ENCODE results near the gene EMILIN1. TPM values are rescaled to one million over a fixed set of nuclear protein-coding genes. Genes with fewer than 3 reads are reported as not detected.

Gene EMILIN1
- total RNA-seq, 1 donor from 2014 or later: 0.95 TPM

DNA sequence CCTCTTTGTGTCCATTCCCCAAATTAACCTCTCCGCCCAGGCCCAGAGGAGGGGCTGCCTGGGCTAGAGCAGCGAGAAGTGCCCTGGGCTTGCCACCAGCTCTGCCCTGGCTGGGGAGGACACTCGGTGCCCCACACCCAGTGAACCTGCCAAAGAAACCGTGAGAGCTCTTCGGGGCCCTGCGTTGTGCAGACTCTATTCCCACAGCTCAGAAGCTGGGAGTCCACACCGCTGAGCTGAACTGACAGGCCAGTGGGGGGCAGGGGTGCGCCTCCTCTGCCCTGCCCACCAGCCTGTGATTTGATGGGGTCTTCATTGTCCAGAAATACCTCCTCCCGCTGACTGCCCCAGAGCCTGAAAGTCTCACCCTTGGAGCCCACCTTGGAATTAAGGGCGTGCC lies 21.6 kb downstream of the EMILIN1 start:
- TF ChIP-seq EZH2 (IDR thresholded peaks at IDR 0.05; ENCODE audit: insufficient read depth, low read length): no peak
- TF ChIP-seq, protein P1, sequence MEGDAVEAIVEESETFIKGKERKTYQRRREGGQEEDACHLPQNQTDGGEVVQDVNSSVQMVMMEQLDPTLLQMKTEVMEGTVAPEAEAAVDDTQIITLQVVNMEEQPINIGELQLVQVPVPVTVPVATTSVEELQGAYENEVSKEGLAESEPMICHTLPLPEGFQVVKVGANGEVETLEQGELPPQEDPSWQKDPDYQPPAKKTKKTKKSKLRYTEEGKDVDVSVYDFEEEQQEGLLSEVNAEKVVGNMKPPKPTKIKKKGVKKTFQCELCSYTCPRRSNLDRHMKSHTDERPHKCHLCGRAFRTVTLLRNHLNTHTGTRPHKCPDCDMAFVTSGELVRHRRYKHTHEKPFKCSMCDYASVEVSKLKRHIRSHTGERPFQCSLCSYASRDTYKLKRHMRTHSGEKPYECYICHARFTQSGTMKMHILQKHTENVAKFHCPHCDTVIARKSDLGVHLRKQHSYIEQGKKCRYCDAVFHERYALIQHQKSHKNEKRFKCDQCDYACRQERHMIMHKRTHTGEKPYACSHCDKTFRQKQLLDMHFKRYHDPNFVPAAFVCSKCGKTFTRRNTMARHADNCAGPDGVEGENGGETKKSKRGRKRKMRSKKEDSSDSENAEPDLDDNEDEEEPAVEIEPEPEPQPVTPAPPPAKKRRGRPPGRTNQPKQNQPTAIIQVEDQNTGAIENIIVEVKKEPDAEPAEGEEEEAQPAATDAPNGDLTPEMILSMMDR (IDR thresholded peaks at IDR 0.05; ENCODE audit: insufficient read depth, low read depth, low read length): no peak
- Histone ChIP-seq H3K36me3 (ENCODE audit: insufficient read depth, low read length) (no peaks in the 10 kb centered on the region), H3K27me3 (ENCODE audit: insufficient read depth, low read length) (peaks cover 8% of the 10 kb centered on the region), H3K9me3 (ENCODE audit: insufficient read depth, low read depth, low read length) (no peaks in the 10 kb centered on the region), H3K4me1 (ENCODE audit: insufficient read depth, low read length) (no peaks in the 10 kb centered on the region), H3K4me2 (ENCODE audit: low read length) (no peak overlapping the region), H3K4me3 (ENCODE audit: insufficient read depth, low read depth, low read length) (no peak overlapping the region), H3K9ac (ENCODE audit: low read length) (no peak overlapping the region), H3K27ac (ENCODE audit: low read depth, low read length) (no peak overlapping the region), H2AFZ (ENCODE audit: low read depth, low read length) (no peak overlapping the region), H4K20me1 (ENCODE audit: insufficient read depth, low read length) (no peaks in the 10 kb centered on the region), H3K79me2 (ENCODE audit: insufficient read depth, low read length) (no peaks in the 10 kb centered on the region)
- Mint-ChIP-seq H3K4me3 (ENCODE audit: unreplicated experiment) (no peak overlapping the region), H3K36me3 (ENCODE audit: low read depth, unreplicated experiment) (peaks cover 2% of the 10 kb centered on the region), H3K4me1 (ENCODE audit: low read depth, unreplicated experiment) (no peaks in the 10 kb centered on the region), H3K27ac (ENCODE audit: unreplicated experiment) (peak overlapping the region; percentile 34), H3K9me3 (ENCODE audit: unreplicated experiment) (no peaks in the 10 kb centered on the region), H3K27me3 (ENCODE audit: low read depth, unreplicated experiment) (peaks cover 19% of the 10 kb centered on the region)
- no peak for DNase-seq (ENCODE audit: low read depth)
- no peak for FAIRE-seq

DNA sequence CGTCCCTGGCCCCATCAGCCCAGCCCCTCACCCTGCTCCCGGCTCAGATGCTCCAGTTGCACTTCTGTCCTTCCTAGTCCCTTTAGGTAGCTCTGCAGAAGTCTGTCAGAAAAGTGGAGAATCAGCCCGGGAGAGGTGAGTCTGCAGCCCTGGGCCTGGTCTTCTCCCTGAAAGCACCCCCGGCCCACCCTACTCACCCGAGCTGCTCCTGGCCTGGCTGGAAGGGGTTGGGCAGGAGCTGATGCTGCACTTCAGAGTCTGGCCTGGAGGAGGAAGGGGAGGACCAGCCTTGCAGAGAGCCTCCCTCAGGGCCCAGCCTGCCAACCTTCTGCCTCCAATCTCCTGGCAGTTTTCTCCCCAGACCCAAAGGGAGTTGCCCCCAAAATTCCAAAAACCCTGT lies 23.9 kb downstream of the EMILIN1 start:
- H3K4me3 Mint-ChIP-seq (ENCODE audit: unreplicated experiment): no peak overlapping the region
- peaks cover 10% of the 10 kb centered on the region for H3K27me3 ChIP-seq (ENCODE audit: insufficient read depth, low read length)
- FAIRE-seq (no peak), DNase-seq (ENCODE audit: low read depth) (no peak)
- H3K9me3 ChIP-seq (ENCODE audit: insufficient read depth, low read depth, low read length): no peaks in the 10 kb centered on the region
- H3K9ac ChIP-seq (ENCODE audit: low read length): no peak overlapping the region
- no peaks in the 10 kb centered on the region for H3K79me2 ChIP-seq (ENCODE audit: insufficient read depth, low read length)
- no peaks in the 10 kb centered on the region for H3K4me1 Mint-ChIP-seq (ENCODE audit: low read depth, unreplicated experiment)
- no peaks in the 10 kb centered on the region for H3K36me3 ChIP-seq (ENCODE audit: insufficient read depth, low read length)
- H3K36me3 Mint-ChIP-seq (ENCODE audit: low read depth, unreplicated experiment): peaks cover 2% of the 10 kb centered on the region
- no peaks in the 10 kb centered on the region for H4K20me1 ChIP-seq (ENCODE audit: insufficient read depth, low read length)
- H3K27ac Mint-ChIP-seq (ENCODE audit: unreplicated experiment): no peak overlapping the region
- peaks cover 30% of the 10 kb centered on the region for H3K27me3 Mint-ChIP-seq (ENCODE audit: low read depth, unreplicated experiment)
- no peak overlapping the region for H3K4me2 ChIP-seq (ENCODE audit: low read length)
- no peaks in the 10 kb centered on the region for H3K4me1 ChIP-seq (ENCODE audit: insufficient read depth, low read length)
- no peak overlapping the region for H3K27ac ChIP-seq (ENCODE audit: low read depth, low read length)
- H3K4me3 ChIP-seq (ENCODE audit: insufficient read depth, low read depth, low read length): no peak overlapping the region
- TF ChIP-seq, protein P1 (IDR thresholded peaks at IDR 0.05; ENCODE audit: insufficient read depth, low read depth, low read length): no peak
- TF ChIP-seq EZH2 (IDR thresholded peaks at IDR 0.05; ENCODE audit: insufficient read depth, low read length): no peak
- H3K9me3 Mint-ChIP-seq (ENCODE audit: unreplicated experiment): no peaks in the 10 kb centered on the region
- H2AFZ ChIP-seq (ENCODE audit: low read depth, low read length): no peak overlapping the region

DNA sequence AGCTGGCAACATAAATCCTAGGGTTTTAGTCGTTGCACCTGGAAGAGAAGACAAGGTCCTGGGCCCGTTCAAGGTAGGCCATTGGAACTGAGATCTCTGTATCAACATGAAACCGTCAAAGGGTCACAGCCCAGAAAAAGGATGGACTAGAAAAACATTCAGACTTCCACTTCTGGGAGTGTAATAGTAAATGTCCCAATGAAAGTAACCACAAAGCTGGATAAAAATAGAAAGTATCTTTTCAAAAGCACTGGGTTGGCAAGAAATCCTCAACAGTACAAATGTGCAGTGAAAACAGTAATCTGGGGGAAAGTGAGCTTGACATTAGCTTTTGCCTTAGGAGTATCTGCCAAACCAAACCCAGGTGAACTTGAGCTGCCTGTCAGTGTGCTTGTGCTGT lies 27.6 kb downstream of the EMILIN1 start:
- H3K9ac ChIP-seq (ENCODE audit: low read length): no peak overlapping the region
- H2AFZ ChIP-seq (ENCODE audit: low read depth, low read length): no peak overlapping the region
- H3K36me3 ChIP-seq (ENCODE audit: insufficient read depth, low read length): no peaks in the 10 kb centered on the region
- no peak overlapping the region for H3K4me3 ChIP-seq (ENCODE audit: insufficient read depth, low read depth, low read length)
- TF ChIP-seq EZH2 (IDR thresholded peaks at IDR 0.05; ENCODE audit: insufficient read depth, low read length): no peak
- TF ChIP-seq, protein P1 (IDR thresholded peaks at IDR 0.05; ENCODE audit: insufficient read depth, low read depth, low read length): no peak
- no peaks in the 10 kb centered on the region for H3K4me1 ChIP-seq (ENCODE audit: insufficient read depth, low read length)
- DNase-seq (ENCODE audit: low read depth) (no peak), FAIRE-seq (no peak)
- H4K20me1 ChIP-seq (ENCODE audit: insufficient read depth, low read length): no peaks in the 10 kb centered on the region
- no peaks in the 10 kb centered on the region for H3K9me3 ChIP-seq (ENCODE audit: insufficient read depth, low read depth, low read length)
- H3K27me3 ChIP-seq (ENCODE audit: insufficient read depth, low read length): peaks cover 12% of the 10 kb centered on the region
- peaks cover 34% of the 10 kb centered on the region for H3K27me3 Mint-ChIP-seq (ENCODE audit: low read depth, unreplicated experiment)
- no peaks in the 10 kb centered on the region for H3K79me2 ChIP-seq (ENCODE audit: insufficient read depth, low read length)
- H3K4me2 ChIP-seq (ENCODE audit: low read length): no peak overlapping the region
- peaks cover 2% of the 10 kb centered on the region for H3K36me3 Mint-ChIP-seq (ENCODE audit: low read depth, unreplicated experiment)
- no peak overlapping the region for H3K27ac ChIP-seq (ENCODE audit: low read depth, low read length)
- H3K27ac Mint-ChIP-seq (ENCODE audit: unreplicated experiment): no peak overlapping the region
- no peaks in the 10 kb centered on the region for H3K9me3 Mint-ChIP-seq (ENCODE audit: unreplicated experiment)
- no peaks in the 10 kb centered on the region for H3K4me1 Mint-ChIP-seq (ENCODE audit: low read depth, unreplicated experiment)
- H3K4me3 Mint-ChIP-seq (ENCODE audit: unreplicated experiment): no peak overlapping the region

Data from astrocyte (in vitro differentiated cells and primary cell).